ENCODE results near the gene MCRIP2.

GRCh38 chr16:668519-669171 is 27.0 kb downstream of the MCRIP2 start:
- TF ChIP-seq MAX (IDR thresholded peaks at IDR 0.05) (no peak), CTCF (IDR thresholded peaks at IDR 0.05; ENCODE audit: low read depth, low read length, missing input control) (no peak), ATF3 (IDR thresholded peaks at IDR 0.05) (no peak)
